Activated T-cell treated with anti-CD3 and anti-CD28 coated beads, Interleukin-2, amount 50 U/mL, for 48 hours (primary cell): ENCODE results near the gene RAET1G.
"Not testable (repeated sequence)": the region's sequence is repeated elsewhere in the genome, so short reads cannot be mapped to it uniquely, and the experiment has no call there.

Source experiments
- DNase-seq, 2 experiments: peaks; one replicate each; pipeline ENCODE4 v3.0.0-alpha.2; 2020

Gene RAET1G

GRCh38 chr6:149922642-149923326 is at the start of gene RAET1G:
Gene RAET1G, minus strand, starts transcription at chr6:149923121. Its CDS starts 111 bp downstream, at chr6:149923010.
- peak; percentile 87 to 90 for DNase-seq

- peak in 1 of 2 experiments; percentile 8 for DNase-seq
Measured at GRCh38 chr6:149969635-149970034, 46.7 kb upstream of the RAET1G start.

- peak in 1 of 2 experiments; percentile 17 for DNase-seq
Measured at GRCh38 chr6:149968909-149969308, 46.0 kb upstream of the RAET1G start.

GRCh38 chr6:149967999-149968398 is 45.1 kb upstream of the RAET1G start:
- peak in 1 of 2 experiments; percentile 6 for DNase-seq

GRCh38 chr6:149967591-149967990 is 44.7 kb upstream of the RAET1G start:
- peak in 1 of 2 experiments; percentile 9 for DNase-seq

- not testable (repeated sequence) for DNase-seq
Measured at GRCh38 chr6:149966319-149966718, 43.4 kb upstream of the RAET1G start.

GRCh38 chr6:149965194-149966020 is 42.5 kb upstream of the RAET1G start:
- DNase-seq: peak; percentile 39

- peak; percentile 42 to 50 for DNase-seq
Measured at GRCh38 chr6:149964308-149965193, 41.6 kb upstream of the RAET1G start.

GRCh38 chr6:149963462-149964307 is 40.8 kb upstream of the RAET1G start, which contains the start of gene ULBP1:
Gene ULBP1, plus strand, starts transcription at chr6:149963943. Its CDS starts 107 bp downstream, at chr6:149964050.
- DNase-seq: peak; percentile 86 to 88

GRCh38 chr6:149963212-149963461 is 40.2 kb upstream of the RAET1G start:
- DNase-seq: peak in 1 of 2 experiments; percentile 61

- DNase-seq: no peak
Measured at GRCh38 chr6:149962461-149963211, 39.7 kb upstream of the RAET1G start.

- peak in 1 of 2 experiments; percentile 59 for DNase-seq
Measured at GRCh38 chr6:149961728-149962425, 39.0 kb upstream of the RAET1G start.

- DNase-seq: no peak
Measured at GRCh38 chr6:149960488-149960887, 37.6 kb upstream of the RAET1G start.

GRCh38 chr6:149959806-149960205 is 36.9 kb upstream of the RAET1G start:
- not testable (repeated sequence) for DNase-seq

GRCh38 chr6:149958124-149958523 is 35.2 kb upstream of the RAET1G start:
- DNase-seq: not testable (repeated sequence)

- peak in 1 of 2 experiments; percentile 11 for DNase-seq
Measured at GRCh38 chr6:149955654-149956317, 32.9 kb upstream of the RAET1G start.

- peak in 1 of 2 experiments; percentile 12 for DNase-seq
Measured at GRCh38 chr6:149954984-149955653, 32.2 kb upstream of the RAET1G start.

GRCh38 chr6:149954328-149954983 is 31.5 kb upstream of the RAET1G start:
- DNase-seq: peak in 1 of 2 experiments; percentile 20

- DNase-seq: peak in 1 of 2 experiments; percentile 13
Measured at GRCh38 chr6:149953934-149954327, 31.0 kb upstream of the RAET1G start.
